GM21447 (cell line): ENCODE data around the gene DTHD1.

Experiments
- ATAC-seq: cut with Tn5 transposase; IDR thresholded peaks from one replicate; pipeline ENCODE4 v1.9.1; 2021; ENCODE audit not compliant: unreplicated experiment

The DTHD1 gene

GRCh38 chr4:36269101-36269500 is 12.3 kb upstream of the DTHD1 start:
- no peak for ATAC-seq

GRCh38 chr4:36269533-36270173 is 11.8 kb upstream of the DTHD1 start:
- ATAC-seq, result no peak

GRCh38 chr4:36273276-36273675 is 8.1 kb upstream of the DTHD1 start:
- no peak for ATAC-seq

- no peak for ATAC-seq
Measured at GRCh38 chr4:36274158-36274557, 7.3 kb upstream of the DTHD1 start.

GRCh38 chr4:36277533-36277932 is 3.9 kb upstream of the DTHD1 start:
- ATAC-seq, result no peak

- ATAC-seq, result no peak
Measured at GRCh38 chr4:36278789-36279188, 2.6 kb upstream of the DTHD1 start.

GRCh38 chr4:36280555-36280954 is 861 bp upstream of the DTHD1 start:
- ATAC-seq, result no peak

- ATAC-seq, result no peak
Measured at GRCh38 chr4:36282503-36283030, 1.2 kb downstream of the DTHD1 start.

- ATAC-seq, result no peak
Measured at GRCh38 chr4:36283912-36284465, 2.6 kb downstream of the DTHD1 start.

- peak; percentile 99 for ATAC-seq
Measured at GRCh38 chr4:36285784-36286480, 4.5 kb downstream of the DTHD1 start.

GRCh38 chr4:36286481-36286871 is 5.1 kb downstream of the DTHD1 start:
- no peak for ATAC-seq

GRCh38 chr4:36288731-36289426 is 7.5 kb downstream of the DTHD1 start:
- no peak for ATAC-seq

- ATAC-seq, result no peak
Measured at GRCh38 chr4:36290641-36291040, 9.2 kb downstream of the DTHD1 start.

GRCh38 chr4:36292556-36293188 is 11.3 kb downstream of the DTHD1 start:
- no peak for ATAC-seq

- ATAC-seq, result no peak
Measured at GRCh38 chr4:36301127-36301526, 19.7 kb downstream of the DTHD1 start.

GRCh38 chr4:36303426-36304137 is 22.2 kb downstream of the DTHD1 start:
- peak; percentile 92 for ATAC-seq

GRCh38 chr4:36304138-36304681 is 22.8 kb downstream of the DTHD1 start:
- ATAC-seq, result peak; percentile 41

GRCh38 chr4:36308150-36308549 is 26.7 kb downstream of the DTHD1 start:
- no peak for ATAC-seq

- no peak for ATAC-seq
Measured at GRCh38 chr4:36310216-36310615, 28.8 kb downstream of the DTHD1 start.

GRCh38 chr4:36310793-36311192 is 29.4 kb downstream of the DTHD1 start:
- peak; percentile 93 for ATAC-seq
